ENCODE results near the gene SHMT1. TPM values are rescaled to one million over a fixed set of nuclear protein-coding genes. Genes with fewer than 3 reads are reported as not detected.

Gene SHMT1
- total and polyA plus RNA-seq, 3 donors from 2014 or later: 36.4 to 48.1 (median 45.9) TPM

- WGBS, 2 donors: 77 to 80% methylated on average over 5 of the region's 5 CpGs
- Histone ChIP-seq H3K9me3 (no peaks in the 10 kb centered on the region), H3K4me1 (no peaks in the 10 kb centered on the region), H3K27me3 (no peaks in the 10 kb centered on the region), H3K4me3 (no peak overlapping the region), H3K36me3 (ENCODE audit: low read depth, missing control alignments) (no peaks in the 10 kb centered on the region), H3K27ac (no peak overlapping the region)
- intact Hi-C loops (cut with DNase I; ENCODE audit: low total_unique reads): loop anchor here (10.0 kb wide), 1 partner anchor 84 kb away; the partner anchor contains the start of gene SHMT1
- TF ChIP-seq CTCF (IDR thresholded peaks at IDR 0.05) (no peak), POLR2A (IDR thresholded peaks at IDR 0.05) (no peak)
- no peak for DNase-seq
These were observed 82.5 kb downstream of the SHMT1 start for GRCh38 chr17:18280766-18281371.

- H3K36me3 ChIP-seq (ENCODE audit: low read depth, missing control alignments): no peaks in the 10 kb centered on the region
- WGBS, 2 donors: 98 to 100% methylated on average over 2 to 4 of the region's 4 CpGs
These were observed 83.1 kb downstream of the SHMT1 start for GRCh38 chr17:18280249-18280648.

GRCh38 chr17:18278867-18279266 lies 84.5 kb downstream of the SHMT1 start:
- no peak for DNase-seq
- Histone ChIP-seq H3K27me3 (no peaks in the 10 kb centered on the region), H3K4me1 (no peaks in the 10 kb centered on the region), H3K36me3 (ENCODE audit: low read depth, missing control alignments) (no peaks in the 10 kb centered on the region), H3K27ac (no peak overlapping the region), H3K4me3 (no peak overlapping the region), H3K9me3 (no peaks in the 10 kb centered on the region)
- TF ChIP-seq POLR2A (IDR thresholded peaks at IDR 0.05) (no peak), CTCF (IDR thresholded peaks at IDR 0.05) (no peak)
- intact Hi-C loops (cut with DNase I; ENCODE audit: low total_unique reads): no loop called here
- WGBS, 2 donors: 82 to 85% methylated on average over 3 of the region's 3 CpGs

More at GRCh38 chr17:18280249-18280648, 83.1 kb downstream of the SHMT1 start:
- Histone ChIP-seq H3K27me3 (no peaks in the 10 kb centered on the region), H3K27ac (no peak overlapping the region), H3K9me3 (no peaks in the 10 kb centered on the region), H3K4me1 (no peaks in the 10 kb centered on the region), H3K4me3 (no peak overlapping the region)
- TF ChIP-seq CTCF (IDR thresholded peaks at IDR 0.05) (no peak), POLR2A (IDR thresholded peaks at IDR 0.05) (no peak)
- intact Hi-C loops (cut with DNase I; ENCODE audit: low total_unique reads): loop anchor here (10.0 kb wide), 1 partner anchor 85 kb away; the partner anchor contains the start of gene SHMT1
- no peak for DNase-seq

Small RNAs within 50 kb of the gene (microRNA-seq; reads per million reads assigned to microRNA genes)
- gene MIR6778 (ENCODE audit: borderline number of aligned reads in 2 of 2, borderline replicate concordance in 1 of 2): 0 reads per million in 2 donors

Small RNAs within 50 kb of the gene (small RNA-seq; reads per million reads assigned to genes)
- gene AL353997.5: 0 reads per million in 2 donors

Other genes starting within 250 kb of the SHMT1 start
- gene ALKBH5, start 179.7 kb downstream of the SHMT1 start, total RNA-seq: 100 to 1,000 TPM; 213 to 253 TPM
- gene ALKBH5, start 179.7 kb downstream of the SHMT1 start, polyA plus RNA-seq (ENCODE audit: insufficient read depth, low read depth, low replicate concordance): 172 TPM
- gene LLGL1, start 137.9 kb downstream of the SHMT1 start, total RNA-seq: 10 to 100 TPM; 40.0 to 46.8 TPM
- 24.2 TPM for gene LLGL1, start 137.9 kb downstream of the SHMT1 start, polyA plus RNA-seq (ENCODE audit: insufficient read depth, low read depth, low replicate concordance)
- 100 to 1,000 TPM; 317 to 351 TPM for gene FLII, start 104.8 kb downstream of the SHMT1 start, total RNA-seq
- 383 TPM for gene FLII, start 104.8 kb downstream of the SHMT1 start, polyA plus RNA-seq (ENCODE audit: insufficient read depth, low read depth, low replicate concordance)
- gene MIEF2, start 102.9 kb downstream of the SHMT1 start, total RNA-seq: 10 to 100 TPM; 28.5 to 29.4 TPM
- 7.5 TPM for gene MIEF2, start 102.9 kb downstream of the SHMT1 start, polyA plus RNA-seq (ENCODE audit: insufficient read depth, low read depth, low replicate concordance)
- gene TOP3A, start 48.6 kb downstream of the SHMT1 start, total RNA-seq: 10 to 100 TPM; 56.9 to 97.9 TPM
- gene TOP3A, start 48.6 kb downstream of the SHMT1 start, polyA plus RNA-seq (ENCODE audit: insufficient read depth, low read depth, low replicate concordance): 34.0 TPM
- gene SMCR8, start 48.3 kb downstream of the SHMT1 start, total RNA-seq: 10 to 100 TPM; 25.0 to 27.7 TPM
- 20.3 TPM for gene SMCR8, start 48.3 kb downstream of the SHMT1 start, polyA plus RNA-seq (ENCODE audit: insufficient read depth, low read depth, low replicate concordance)
- gene EVPLL, start 14.2 kb upstream of the SHMT1 start, total RNA-seq: 1 to 10 TPM; 1.7 to 2.7 TPM
- 2.5 TPM for gene EVPLL, start 14.2 kb upstream of the SHMT1 start, polyA plus RNA-seq (ENCODE audit: insufficient read depth, low read depth, low replicate concordance)
- gene LGALS9C, start 113.2 kb upstream of the SHMT1 start, total RNA-seq: under 1 TPM in 1 of 2 donors, not detected in 1; 0.56 TPM
- 1.2 TPM for gene LGALS9C, start 113.2 kb upstream of the SHMT1 start, polyA plus RNA-seq (ENCODE audit: insufficient read depth, low read depth, low replicate concordance)